Osteoblast (primary cell): ENCODE data around the gene ZFHX3. TPM values are rescaled to one million over a fixed set of nuclear protein-coding genes. Genes with fewer than 3 reads are reported as not detected.

Experiments used
- DNase-seq: peaks from one replicate; pipeline ENCODE4 v3.0.0; 2011; ENCODE audit warnings: low spot score, mixed read lengths; ENCODE audit not compliant: insufficient read length; ENCODE audit errors: missing footprints
- H2AFZ ChIP-seq: 2 replicates; pipeline ENCODE4 v1.6.0; 2011; ENCODE audit warnings: mild to moderate bottlenecking, low read length
- H3K27ac ChIP-seq: 2 replicates; pipeline ENCODE4 v1.5.1; 2011; ENCODE audit warnings: mild to moderate bottlenecking, low read depth, low read length, moderate library complexity
- H3K27me3 ChIP-seq: 2 replicates; pipeline ENCODE4 v1.6.0; 2012; ENCODE audit warnings: mild to moderate bottlenecking, control low read depth, inconsistent platforms, low read length, moderate library complexity; ENCODE audit not compliant: insufficient read depth
- H3K36me3 ChIP-seq: 2 replicates; pipeline ENCODE4 v1.5.1; 2011; ENCODE audit warnings: mild to moderate bottlenecking, low read length, control low read depth, moderate library complexity; ENCODE audit not compliant: insufficient read depth
- H3K4me1 ChIP-seq: 2 replicates; pipeline ENCODE4 v1.5.1; 2011; ENCODE audit warnings: mild to moderate bottlenecking, low read length, control low read depth, moderate library complexity; ENCODE audit not compliant: insufficient read depth
- H3K4me2 ChIP-seq: 2 replicates; pipeline ENCODE4 v1.6.0; 2011; ENCODE audit warnings: mild to moderate bottlenecking, low read length; ENCODE audit not compliant: insufficient read depth
- H3K4me3 ChIP-seq: fragments of 200-600 bp; sonication (generic); 3 replicates; pipeline ENCODE4 v1.5.1; 2012; ENCODE audit warnings: mild to moderate bottlenecking, low read length, inconsistent platforms; ENCODE audit not compliant: insufficient read depth
- H3K79me2 ChIP-seq: 2 replicates; pipeline ENCODE4 v1.6.0; 2012; ENCODE audit warnings: mild to moderate bottlenecking, low read length, control low read depth, inconsistent platforms; ENCODE audit not compliant: insufficient read depth
- H3K9me3 ChIP-seq: 2 replicates; pipeline ENCODE4 v1.5.1; 2011; ENCODE audit warnings: low read depth, low read length, control low read depth
- H4K20me1 ChIP-seq: 2 replicates; pipeline ENCODE4 v1.6.0; 2012; ENCODE audit warnings: mild to moderate bottlenecking, low read length, control low read depth; ENCODE audit not compliant: insufficient read depth
- total RNA-seq: library from RNA; depleted of rRNA; stranded (reverse); fragments of >200 nt; gene quantifications from 2 replicates; pipeline ENCODE4 v1.2.3, GENCODE V29; 2012
- TF ChIP-seq, protein P1 (sequence below): IDR thresholded peaks from 2 replicates; pipeline ENCODE4 v1.5.1; 2011; ENCODE audit warnings: mild to moderate bottlenecking, low read depth, low read length, moderate library complexity; ENCODE audit errors: extremely low read depth

ZFHX3 gene
- total RNA-seq, 1 donor = 14.5 TPM

DNA sequence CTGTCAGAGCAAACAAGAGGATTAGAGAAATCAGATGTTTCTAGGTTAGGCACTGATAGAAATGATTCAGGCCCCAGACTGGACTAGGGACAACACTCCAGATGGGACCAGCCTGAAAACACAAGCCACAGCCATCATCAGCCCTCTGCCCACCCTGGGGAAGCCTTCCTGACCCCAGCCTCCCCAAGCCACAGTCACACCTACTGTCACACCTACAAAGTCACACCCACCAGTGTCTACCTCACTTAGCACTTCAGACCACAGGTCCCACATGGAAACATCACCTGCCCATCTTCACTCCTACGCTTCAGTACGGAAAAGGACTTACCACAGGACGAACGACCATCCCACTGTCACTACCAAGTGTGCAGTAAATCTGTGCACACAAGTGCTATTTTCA, 197.9 kb downstream of the ZFHX3 start:
- H3K4me2 ChIP-seq = no peak overlapping the region
- peaks cover 53% of the 10 kb centered on the region for H3K79me2 ChIP-seq
- no peak overlapping the region for H2AFZ ChIP-seq
- DNase-seq = no peak
- H3K9me3 ChIP-seq = no peaks in the 10 kb centered on the region
- no peaks in the 10 kb centered on the region for H3K36me3 ChIP-seq
- peak overlapping the region; percentile 98 for H3K27ac ChIP-seq
- TF ChIP-seq, protein P1, sequence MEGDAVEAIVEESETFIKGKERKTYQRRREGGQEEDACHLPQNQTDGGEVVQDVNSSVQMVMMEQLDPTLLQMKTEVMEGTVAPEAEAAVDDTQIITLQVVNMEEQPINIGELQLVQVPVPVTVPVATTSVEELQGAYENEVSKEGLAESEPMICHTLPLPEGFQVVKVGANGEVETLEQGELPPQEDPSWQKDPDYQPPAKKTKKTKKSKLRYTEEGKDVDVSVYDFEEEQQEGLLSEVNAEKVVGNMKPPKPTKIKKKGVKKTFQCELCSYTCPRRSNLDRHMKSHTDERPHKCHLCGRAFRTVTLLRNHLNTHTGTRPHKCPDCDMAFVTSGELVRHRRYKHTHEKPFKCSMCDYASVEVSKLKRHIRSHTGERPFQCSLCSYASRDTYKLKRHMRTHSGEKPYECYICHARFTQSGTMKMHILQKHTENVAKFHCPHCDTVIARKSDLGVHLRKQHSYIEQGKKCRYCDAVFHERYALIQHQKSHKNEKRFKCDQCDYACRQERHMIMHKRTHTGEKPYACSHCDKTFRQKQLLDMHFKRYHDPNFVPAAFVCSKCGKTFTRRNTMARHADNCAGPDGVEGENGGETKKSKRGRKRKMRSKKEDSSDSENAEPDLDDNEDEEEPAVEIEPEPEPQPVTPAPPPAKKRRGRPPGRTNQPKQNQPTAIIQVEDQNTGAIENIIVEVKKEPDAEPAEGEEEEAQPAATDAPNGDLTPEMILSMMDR = no peak
- H3K4me1 ChIP-seq = peaks cover 31% of the 10 kb centered on the region
- no peaks in the 10 kb centered on the region for H3K27me3 ChIP-seq
- H3K4me3 ChIP-seq = no peak overlapping the region
- H4K20me1 ChIP-seq = no peaks in the 10 kb centered on the region

DNA sequence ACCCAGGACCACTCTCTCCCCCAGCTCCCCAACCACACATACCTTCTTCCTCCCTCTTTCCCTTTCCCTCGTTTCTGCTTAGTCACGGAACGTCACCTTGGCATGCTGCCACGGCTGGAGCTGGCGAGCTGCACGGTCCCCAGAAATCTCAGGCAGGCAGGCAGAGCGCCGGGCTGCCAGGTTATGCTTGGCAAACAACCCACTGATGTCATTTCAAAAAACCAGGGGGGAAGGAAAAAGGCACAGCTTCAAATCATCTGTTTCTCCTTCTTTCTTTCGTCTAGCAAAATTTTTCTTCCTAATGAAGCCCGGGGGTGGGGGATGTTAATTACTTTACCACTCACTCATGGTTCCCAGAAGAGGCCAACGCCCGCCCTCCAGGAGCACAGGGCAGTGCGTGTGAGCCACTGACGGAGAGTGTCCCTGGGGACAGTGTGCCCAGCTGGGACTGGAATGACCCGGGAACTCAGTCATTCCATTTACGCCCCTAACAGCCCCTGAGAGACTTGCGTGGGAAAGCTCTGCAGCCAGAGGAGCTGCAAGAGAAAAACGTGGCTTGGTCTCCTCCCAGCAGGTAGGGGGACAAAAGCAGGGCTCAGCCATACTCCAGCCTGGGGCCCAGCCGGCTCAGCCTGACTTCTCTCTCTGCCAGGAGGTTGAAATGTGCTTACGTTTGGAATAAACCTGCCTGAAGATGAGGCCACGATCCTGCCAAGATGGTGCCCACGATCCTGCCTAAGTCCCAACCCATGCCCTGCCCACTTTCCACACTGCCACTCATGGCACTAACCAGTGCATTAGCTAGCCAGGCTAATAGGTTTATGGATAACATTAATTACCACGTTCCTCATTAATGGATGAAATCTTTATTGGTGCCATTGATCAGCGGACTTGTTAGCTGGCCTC, 198.9 kb downstream of the ZFHX3 start:
- no peak overlapping the region for H2AFZ ChIP-seq

DNA sequence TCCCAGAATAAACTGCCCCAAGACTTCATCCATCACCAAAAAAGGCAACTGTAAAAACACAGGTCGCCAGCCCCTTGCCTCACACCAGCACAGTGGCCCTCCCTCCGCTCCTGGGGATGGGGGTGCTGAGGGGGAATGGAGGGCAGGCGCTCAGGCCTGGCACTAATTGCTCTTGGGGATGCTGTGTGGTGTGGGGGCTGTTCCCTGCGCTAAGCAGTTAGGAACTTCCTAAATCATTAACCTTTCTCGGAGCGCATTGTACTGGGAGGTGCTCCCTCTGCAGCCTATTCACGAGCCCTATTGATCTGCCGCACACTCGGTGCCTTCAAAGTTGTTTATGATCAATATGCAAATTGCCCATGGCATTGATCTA, 199.9 kb downstream of the ZFHX3 start:
- TF ChIP-seq, protein P1 = no peak
- Histone ChIP-seq H2AFZ (no peak overlapping the region), H3K27me3 (no peaks in the 10 kb centered on the region), H4K20me1 (no peaks in the 10 kb centered on the region), H3K4me3 (no peak overlapping the region), H3K4me1 (peaks cover 31% of the 10 kb centered on the region), H3K27ac (peak overlapping the region; percentile 98), H3K79me2 (peaks cover 57% of the 10 kb centered on the region), H3K36me3 (no peaks in the 10 kb centered on the region), H3K9me3 (no peaks in the 10 kb centered on the region), H3K4me2 (peak overlapping the region; percentile 63)
- no peak for DNase-seq

More for the DNA sequence above, 198.9 kb downstream of the ZFHX3 start:
- Histone ChIP-seq H3K4me3 (peak overlapping the region; percentile 12), H3K9me3 (no peaks in the 10 kb centered on the region), H3K4me2 (peak overlapping the region; percentile 63), H3K79me2 (peaks cover 57% of the 10 kb centered on the region), H4K20me1 (no peaks in the 10 kb centered on the region), H3K36me3 (no peaks in the 10 kb centered on the region), H3K4me1 (peaks cover 31% of the 10 kb centered on the region), H3K27me3 (no peaks in the 10 kb centered on the region), H3K27ac (peak overlapping the region; percentile 98)
- TF ChIP-seq, protein P1 = no peak
- DNase-seq = peak; percentile 95

DNA sequence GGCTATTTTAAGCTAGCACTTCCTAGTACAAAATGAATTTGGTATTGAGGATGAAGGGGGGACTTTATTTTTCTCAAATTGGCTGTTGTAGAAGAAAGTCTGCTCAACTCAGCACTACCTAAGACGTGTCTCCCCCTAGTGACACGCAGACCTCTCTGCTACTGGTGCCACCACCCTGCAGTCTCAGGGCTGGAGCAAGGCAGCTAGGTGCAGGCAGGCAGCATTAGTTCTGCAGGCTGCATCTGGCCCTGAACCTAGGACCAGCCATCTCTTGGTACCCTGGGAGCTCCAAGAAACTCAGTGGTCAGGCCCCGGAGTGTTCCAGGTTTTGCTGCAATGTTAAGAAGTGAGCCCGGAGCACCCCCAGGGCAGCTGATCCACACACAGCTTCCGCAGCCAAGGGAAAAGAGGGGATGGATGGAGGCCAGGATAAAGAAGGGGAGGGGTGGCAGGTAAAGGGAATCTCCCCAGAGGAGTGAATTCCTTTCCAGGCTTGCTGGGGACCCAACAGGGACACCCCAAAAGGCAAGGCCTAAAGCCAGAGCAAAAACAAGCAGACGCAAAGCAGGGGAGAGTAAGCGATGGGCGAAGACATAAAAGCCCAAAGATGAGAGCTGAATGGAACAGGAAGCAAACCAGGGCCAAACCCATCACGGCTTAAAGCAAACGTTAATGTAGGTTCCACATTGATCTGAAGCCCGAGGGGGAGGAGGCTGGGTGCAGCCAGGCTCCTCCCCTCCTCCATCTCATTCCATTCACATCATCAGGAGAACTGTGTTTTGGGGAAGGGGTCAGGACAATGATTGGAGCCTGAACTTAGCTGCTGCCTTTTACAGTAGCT, 200.5 kb downstream of the ZFHX3 start:
- Histone ChIP-seq H3K27me3 (no peaks in the 10 kb centered on the region), H3K4me2 (no peak overlapping the region), H3K9me3 (no peaks in the 10 kb centered on the region), H3K79me2 (peaks cover 54% of the 10 kb centered on the region), H4K20me1 (no peaks in the 10 kb centered on the region), H3K4me3 (no peak overlapping the region), H3K36me3 (no peaks in the 10 kb centered on the region), H2AFZ (no peak overlapping the region), H3K27ac (peak overlapping the region; percentile 98), H3K4me1 (peaks cover 31% of the 10 kb centered on the region)
- DNase-seq = no peak
- TF ChIP-seq, protein P1 = peak; percentile 57
